ENCODE results near the gene SARM1. TPM values are rescaled to one million over a fixed set of nuclear protein-coding genes. Genes with fewer than 3 reads are reported as not detected.
"Not testable (repeated sequence)": the region's sequence is repeated elsewhere in the genome, so short reads cannot be mapped to it uniquely, and the experiment has no call there.

SARM1 gene
- total RNA-seq, 1 donor from 2014 or later, result 12.0 TPM

- no peak for DNase-seq (ENCODE audit: low read depth)
- H3K4me3 ChIP-seq (ENCODE audit: low read depth, low read length), result no peak overlapping the region
- no peaks in the 10 kb centered on the region for H3K36me3 ChIP-seq (ENCODE audit: control insufficient read depth, insufficient read depth, low read length)
- TF ChIP-seq CTCF (IDR thresholded peaks at IDR 0.05; ENCODE audit: insufficient read depth, low read length, poor library complexity, severe bottlenecking), result peak; percentile 91
- H3K27me3 ChIP-seq (ENCODE audit: control insufficient read depth, insufficient read depth, low read length), result peaks cover 11% of the 10 kb centered on the region
Measured at GRCh38 chr17:28416703-28417311, 45.3 kb downstream of the SARM1 start.

- Histone ChIP-seq H3K27me3 (ENCODE audit: control insufficient read depth, insufficient read depth, low read length) (peaks cover 2% of the 10 kb centered on the region), H3K4me3 (ENCODE audit: low read depth, low read length) (no peak overlapping the region), H3K36me3 (ENCODE audit: control insufficient read depth, insufficient read depth, low read length) (no peaks in the 10 kb centered on the region)
- no peak for DNase-seq (ENCODE audit: low read depth)
- no peak for TF ChIP-seq CTCF (IDR thresholded peaks at IDR 0.05; ENCODE audit: insufficient read depth, low read length, poor library complexity, severe bottlenecking)
Measured at GRCh38 chr17:28421787-28422305, 50.4 kb downstream of the SARM1 start.

- DNase-seq (ENCODE audit: low read depth), result no peak
- no peaks in the 10 kb centered on the region for H3K36me3 ChIP-seq (ENCODE audit: control insufficient read depth, insufficient read depth, low read length)
- no peak for TF ChIP-seq CTCF (IDR thresholded peaks at IDR 0.05; ENCODE audit: insufficient read depth, low read length, poor library complexity, severe bottlenecking)
- peaks cover 2% of the 10 kb centered on the region for H3K27me3 ChIP-seq (ENCODE audit: control insufficient read depth, insufficient read depth, low read length)
- H3K4me3 ChIP-seq (ENCODE audit: low read depth, low read length), result no peak overlapping the region
Measured at GRCh38 chr17:28425206-28425605, 53.7 kb downstream of the SARM1 start.

- TF ChIP-seq CTCF (IDR thresholded peaks at IDR 0.05; ENCODE audit: insufficient read depth, low read length, poor library complexity, severe bottlenecking), result peak; percentile 46
- Histone ChIP-seq H3K36me3 (ENCODE audit: control insufficient read depth, insufficient read depth, low read length) (no peaks in the 10 kb centered on the region), H3K4me3 (ENCODE audit: low read depth, low read length) (no peak overlapping the region), H3K27me3 (ENCODE audit: control insufficient read depth, insufficient read depth, low read length) (peaks cover 2% of the 10 kb centered on the region)
- DNase-seq (ENCODE audit: low read depth), result no peak
Measured at GRCh38 chr17:28426081-28426519, 54.6 kb downstream of the SARM1 start.

GRCh38 chr17:28427371-28427770 is 55.9 kb downstream of the SARM1 start:
- no peak for DNase-seq (ENCODE audit: low read depth)

GRCh38 chr17:28427982-28428381 is 56.5 kb downstream of the SARM1 start:
- H3K36me3 ChIP-seq (ENCODE audit: control insufficient read depth, insufficient read depth, low read length); H3K4me3 ChIP-seq (ENCODE audit: low read depth, low read length); DNase-seq (ENCODE audit: low read depth): not testable (repeated sequence)

More at GRCh38 chr17:28427371-28427770, 55.9 kb downstream of the SARM1 start:
- Histone ChIP-seq H3K27me3 (ENCODE audit: control insufficient read depth, insufficient read depth, low read length) (peaks cover 2% of the 10 kb centered on the region), H3K4me3 (ENCODE audit: low read depth, low read length) (no peak overlapping the region), H3K36me3 (ENCODE audit: control insufficient read depth, insufficient read depth, low read length) (no peaks in the 10 kb centered on the region)
- TF ChIP-seq CTCF (IDR thresholded peaks at IDR 0.05; ENCODE audit: insufficient read depth, low read length, poor library complexity, severe bottlenecking), result no peak

More at GRCh38 chr17:28427982-28428381, 56.5 kb downstream of the SARM1 start:
- not testable (repeated sequence) for H3K27me3 ChIP-seq (ENCODE audit: control insufficient read depth, insufficient read depth, low read length)
